Tibial artery (tissue), 4 donors: ENCODE data around the gene LHFPL2.

ENCODE experiments used
- DNase-seq, 2 donors: peaks; one replicate each; pipeline ENCODE4 v3.0.0-alpha.2; 2019
- H3K27ac ChIP-seq, 2 donors: fragments of 200-600 bp; sonication (generic) in 1 of 2; 1 replicate in 1 of 2; 2 replicates in 1 of 2; pipeline ENCODE4 v1.5.1; 2018 to 2019; ENCODE audit warnings: mild to moderate bottlenecking in 1 of 2
- H3K27me3 ChIP-seq, 2 donors: fragments of 200-600 bp; sonication (generic) in 1 of 2; one replicate each; pipeline versions ENCODE4 v1.5.1 to v1.6.0; 2016 to 2019
- H3K36me3 ChIP-seq, 3 donors: fragments of 200-600 bp; sonication (generic) in 2 of 3; one replicate each; pipeline ENCODE4 v1.5.1; 2016 to 2019; ENCODE audit warnings: mild to moderate bottlenecking in 2 of 3
- H3K4me1 ChIP-seq, 4 donors: fragments of 200-600 bp; sonication (generic) in 2 of 4; 1 replicate in 3 of 4; 2 replicates in 1 of 4; pipeline ENCODE4 v1.5.1; 2016 to 2019
- H3K4me3 ChIP-seq, 2 donors: fragments of 200-600 bp; sonication (generic) in 1 of 2; 1 replicate in 1 of 2; 2 replicates in 1 of 2; pipeline ENCODE4 v1.5.1; 2018 to 2019; ENCODE audit warnings: mild to moderate bottlenecking in 2 of 2
- H3K9me3 ChIP-seq, 3 donors: fragments of 200-600 bp; sonication (generic) in 1 of 3; one replicate each; pipeline ENCODE4 v1.5.1; 2016 to 2019
- CTCF ChIP-seq, 2 experiments: fragments of 200-600 bp in 1 of 2; fragments of 450-650 bp in 1 of 2; IDR thresholded peaks; one replicate each; pipeline ENCODE4 v1.5.1; 2017 to 2019; ENCODE audit warnings: antibody characterized with exemption in 2 of 2, mild to moderate bottlenecking in 1 of 2, moderate library complexity in 1 of 2
- intact Hi-C: fragments of 100-400 bp; cut with DNase I; formaldehyde crosslinking; loops from one replicate; pipeline ENCODE4 v1.15.0; 2023; ENCODE audit warnings: low total_unique reads

The LHFPL2 gene

GRCh38 chr5:78651468-78651867, 2.9 kb upstream of the LHFPL2 start:
- Histone ChIP-seq H3K36me3 (no peaks in the 10 kb centered on the region), H3K9me3 (no peaks in the 10 kb centered on the region), H3K4me1 (peaks cover 0 to 64% (median 41%) of the 10 kb centered on the region in 4 donors), H3K27me3 (no peaks in the 10 kb centered on the region), H3K4me3 (no peak overlapping the region), H3K27ac (no peak overlapping the region)
- intact Hi-C loops: loop anchor here (10.0 kb wide), 1 partner anchor 253 kb away; no protein-coding TSS in a partner anchor
- TF ChIP-seq CTCF (IDR thresholded peaks at IDR 0.05): no peak
- no peak for DNase-seq

DNA sequence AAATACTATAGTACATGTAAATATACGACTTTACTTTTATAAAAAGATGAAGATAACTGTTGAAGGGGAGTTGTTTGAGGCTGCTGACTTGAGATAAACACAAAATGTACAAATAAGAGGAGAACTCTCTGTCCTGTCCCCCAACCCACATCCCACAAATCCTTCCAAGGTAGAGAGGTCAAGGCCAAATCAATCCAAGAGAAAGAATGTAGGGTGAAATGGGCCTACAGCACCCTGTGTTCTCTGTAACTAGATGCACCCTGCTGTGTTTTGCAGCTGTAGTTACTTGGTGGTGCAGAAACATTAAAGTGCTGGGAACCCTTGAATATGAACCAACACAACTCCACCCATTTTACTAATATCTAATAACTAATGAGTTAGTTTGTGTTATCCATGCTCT, 2.0 kb upstream of the LHFPL2 start:
- DNase-seq: no peak
- Histone ChIP-seq H3K27ac (peak overlapping the region; percentile 97 to 99), H3K27me3 (no peaks in the 10 kb centered on the region), H3K4me1 (peaks cover 0 to 64% (median 46%) of the 10 kb centered on the region in 4 donors), H3K36me3 (no peaks in the 10 kb centered on the region), H3K9me3 (no peaks in the 10 kb centered on the region), H3K4me3 (no peak overlapping the region)
- TF ChIP-seq CTCF (IDR thresholded peaks at IDR 0.05): no peak
- intact Hi-C loops: loop anchor here (10.0 kb wide), 1 partner anchor 254 kb away; no protein-coding TSS in a partner anchor

GRCh38 chr5:78649861-78650496, 1.4 kb upstream of the LHFPL2 start:
- no peak for DNase-seq
- Histone ChIP-seq H3K4me1 (peaks cover 0 to 64% (median 49%) of the 10 kb centered on the region in 4 donors), H3K27me3 (no peaks in the 10 kb centered on the region), H3K9me3 (no peaks in the 10 kb centered on the region), H3K4me3 (peak overlapping the region in 1 of 2 donors; percentile 67), H3K27ac (peak overlapping the region; percentile 97 to 99), H3K36me3 (no peaks in the 10 kb centered on the region)
- intact Hi-C loops: loop anchor here (5.0 to 10.0 kb wide), 3 partner anchors 103 to 255 kb away; no protein-coding TSS in a partner anchor
- no peak for TF ChIP-seq CTCF (IDR thresholded peaks at IDR 0.05)

GRCh38 chr5:78649211-78649695, 681 bp upstream of the LHFPL2 start:
- no peak for TF ChIP-seq CTCF (IDR thresholded peaks at IDR 0.05)
- Histone ChIP-seq H3K27ac (peak overlapping the region; percentile 97 to 99), H3K4me3 (peak overlapping the region; percentile 67 to 70), H3K9me3 (no peaks in the 10 kb centered on the region), H3K27me3 (no peaks in the 10 kb centered on the region), H3K36me3 (no peaks in the 10 kb centered on the region), H3K4me1 (peaks cover 0 to 64% (median 53%) of the 10 kb centered on the region in 4 donors)
- peak in 1 of 2 donors; percentile 31 for DNase-seq
- intact Hi-C loops: loop anchor here (5.0 to 10.0 kb wide), 2 partner anchors 102 to 156 kb away; no protein-coding TSS in a partner anchor

DNA sequence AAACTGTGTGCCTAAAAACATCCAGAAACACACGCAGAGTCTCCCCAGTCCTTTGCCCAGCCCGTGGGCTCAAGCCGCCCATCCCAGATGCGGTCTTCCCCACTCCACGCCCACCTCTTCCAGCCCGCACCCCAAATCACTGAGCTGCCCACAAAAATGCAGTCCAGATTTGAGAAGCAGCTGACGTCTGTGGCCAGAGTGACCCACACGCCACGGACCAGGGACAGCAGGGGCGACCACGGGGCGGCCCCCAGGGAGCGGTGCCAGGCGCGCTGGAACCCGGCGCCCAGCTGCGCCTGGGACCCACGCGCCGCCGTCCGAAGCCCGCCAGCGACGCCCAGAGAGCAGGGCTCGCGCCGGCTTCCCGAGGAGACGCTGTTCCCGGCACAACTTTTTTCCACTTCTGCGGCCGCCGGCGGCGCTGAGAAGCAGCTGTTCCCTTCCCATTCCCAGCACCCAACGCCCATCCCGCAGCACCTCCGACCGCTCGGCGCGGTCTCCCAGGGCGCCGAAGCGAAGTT, 674 bp downstream of the LHFPL2 start:
- peak; percentile 55 to 84 for DNase-seq
- peaks cover 0 to 60% (median 43%) of the 10 kb centered on the region in 4 donors for H3K4me1 ChIP-seq
- H3K36me3 ChIP-seq: no peaks in the 10 kb centered on the region
- intact Hi-C loops: loop anchor here (5.0 to 10.0 kb wide), 2 partner anchors 101 to 157 kb away; no protein-coding TSS in a partner anchor
- H3K27ac ChIP-seq: peak overlapping the region; percentile 97 to 99
- no peaks in the 10 kb centered on the region for H3K27me3 ChIP-seq
- no peaks in the 10 kb centered on the region for H3K9me3 ChIP-seq
- TF ChIP-seq CTCF (IDR thresholded peaks at IDR 0.05): no peak
- peak overlapping the region; percentile 67 to 70 for H3K4me3 ChIP-seq
